ENCODE data around the gene VAPA. TPM values are rescaled to one million over a fixed set of nuclear protein-coding genes. Genes with fewer than 3 reads are reported as not detected.
"Not testable (repeated sequence)": the region's sequence is repeated elsewhere in the genome, so short reads cannot be mapped to it uniquely, and the experiment has no call there.

The VAPA gene
- polyA plus RNA-seq, 5 donors: 177 to 231 (median 213) TPM

DNA sequence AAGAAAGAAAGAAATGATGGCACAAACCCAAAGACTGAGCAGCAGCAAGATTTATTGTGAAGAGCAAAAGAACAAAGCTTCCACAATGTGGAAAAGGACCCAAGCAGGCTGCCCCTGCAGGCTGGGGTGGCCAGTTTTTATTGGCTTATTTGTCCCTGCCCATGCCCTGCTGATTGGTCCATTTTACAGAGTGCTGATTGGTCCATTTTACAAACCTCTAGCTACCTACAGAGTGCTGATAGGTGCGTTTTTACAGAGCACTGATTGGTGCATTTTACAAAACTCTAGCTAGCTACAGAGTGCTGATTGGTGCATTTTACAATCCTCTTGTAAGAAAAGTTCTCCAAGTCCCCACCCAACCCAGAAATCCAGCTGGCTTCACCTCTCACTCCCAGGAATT, 1.5 kb upstream of the VAPA start:
- DNase-seq: not testable (repeated sequence)

DNA sequence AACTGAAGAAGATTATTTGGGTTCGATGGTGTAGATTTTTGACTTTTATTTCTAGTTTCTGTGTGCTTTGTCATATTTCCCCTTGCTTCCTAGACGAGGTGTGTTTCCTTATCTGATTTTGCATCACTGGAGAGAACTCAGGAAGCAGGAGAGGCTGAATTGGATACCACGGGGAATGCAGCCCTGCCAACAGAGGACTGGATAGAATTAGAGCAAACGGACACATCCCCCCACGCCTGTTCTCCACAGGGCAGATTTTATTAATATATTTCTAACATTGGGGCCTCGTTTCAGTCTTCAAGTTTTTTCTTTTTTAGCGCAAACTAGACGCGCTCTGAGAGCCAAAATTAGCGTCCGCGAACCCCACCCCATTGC, 678 bp upstream of the VAPA start:
- DNase-seq: no peak

DNA sequence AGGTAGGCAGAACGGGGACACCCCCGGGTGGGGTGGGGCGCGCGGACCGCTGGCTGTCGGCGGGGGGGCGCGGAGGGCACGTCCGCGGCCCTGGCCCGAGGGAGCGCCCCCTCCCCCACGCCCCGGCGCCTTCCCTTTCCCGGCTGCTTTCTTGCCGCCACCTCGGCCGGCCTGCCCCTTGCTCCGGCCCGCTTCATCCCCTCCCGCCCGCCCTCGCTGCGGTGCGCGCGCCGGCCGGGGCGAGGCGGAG, 443 bp downstream of the VAPA start:
- DNase-seq: no peak

DNA sequence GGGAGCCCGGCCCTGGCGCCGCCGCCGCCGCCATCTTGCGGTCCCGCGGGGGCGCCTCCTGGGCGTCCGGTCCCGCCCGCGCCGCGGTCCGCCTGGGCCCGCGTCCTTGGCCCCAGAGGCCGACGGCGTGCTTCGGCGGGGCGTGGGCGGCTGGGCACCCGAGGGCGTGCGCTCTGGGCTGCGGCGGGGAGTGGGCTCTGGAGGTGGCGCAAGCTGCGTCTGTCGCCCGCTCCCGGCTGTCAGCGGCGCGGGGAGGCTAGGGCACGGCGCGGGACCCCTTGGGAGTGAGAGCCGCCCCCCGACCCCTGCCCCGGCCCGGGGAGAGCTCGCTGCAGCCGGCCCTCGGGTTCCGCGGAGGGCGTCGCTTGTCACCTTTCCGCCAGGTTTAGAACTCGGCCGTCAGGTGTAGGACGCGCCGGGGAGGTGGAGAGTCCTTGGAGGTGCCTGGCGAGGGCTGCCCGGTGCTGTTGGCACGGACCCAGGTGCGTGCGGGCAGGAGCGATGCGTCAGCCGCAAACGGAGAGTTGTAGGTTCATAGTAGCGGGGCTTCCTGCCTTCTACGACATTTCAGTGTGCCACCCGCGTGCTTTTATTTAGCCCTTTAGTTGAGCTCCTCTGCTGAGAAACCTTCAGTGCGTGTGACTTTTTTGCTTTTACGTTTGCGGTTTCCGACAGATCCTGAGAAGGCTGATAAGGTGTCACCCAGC, 921 bp downstream of the VAPA start:
- DNase-seq: peak; percentile 59 to 61

DNA sequence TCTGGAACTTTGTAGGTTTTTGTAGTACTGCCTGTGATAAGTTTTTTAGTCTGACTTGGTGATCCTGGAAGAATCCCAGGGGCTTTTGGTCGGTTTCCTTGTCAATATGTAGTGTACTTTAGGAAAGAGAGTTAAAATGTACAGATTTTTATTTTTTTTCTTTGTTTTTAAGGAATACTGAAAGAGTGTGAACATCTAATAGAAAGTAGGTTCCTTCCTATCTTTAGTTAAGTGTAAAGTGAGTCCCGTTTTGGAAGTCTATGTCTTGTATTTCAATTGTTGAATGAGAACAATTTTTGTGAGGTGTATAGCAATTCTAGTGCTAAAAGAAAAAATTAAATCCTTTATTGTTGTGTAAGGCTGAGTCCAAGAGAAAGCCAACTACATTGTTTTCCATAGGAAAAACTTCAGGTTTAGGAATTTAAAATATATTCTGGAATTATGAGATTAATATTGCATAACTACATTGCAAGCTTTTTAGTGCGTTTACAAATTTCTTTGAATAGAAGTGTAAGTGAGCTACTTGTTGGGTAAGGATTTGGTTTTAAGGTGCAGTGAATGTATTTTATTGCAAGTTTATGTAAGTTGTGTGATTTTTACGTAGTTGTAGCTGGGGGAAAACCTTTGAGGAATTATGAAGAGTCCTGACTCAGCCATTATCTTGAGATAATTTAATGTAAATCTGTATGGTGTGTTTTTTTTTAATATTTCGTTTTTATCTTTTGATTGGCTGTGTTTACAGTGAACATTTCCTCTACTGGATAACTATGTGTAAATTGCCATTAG, 1.7 kb downstream of the VAPA start:
- DNase-seq: peak; percentile 6 to 9

DNA sequence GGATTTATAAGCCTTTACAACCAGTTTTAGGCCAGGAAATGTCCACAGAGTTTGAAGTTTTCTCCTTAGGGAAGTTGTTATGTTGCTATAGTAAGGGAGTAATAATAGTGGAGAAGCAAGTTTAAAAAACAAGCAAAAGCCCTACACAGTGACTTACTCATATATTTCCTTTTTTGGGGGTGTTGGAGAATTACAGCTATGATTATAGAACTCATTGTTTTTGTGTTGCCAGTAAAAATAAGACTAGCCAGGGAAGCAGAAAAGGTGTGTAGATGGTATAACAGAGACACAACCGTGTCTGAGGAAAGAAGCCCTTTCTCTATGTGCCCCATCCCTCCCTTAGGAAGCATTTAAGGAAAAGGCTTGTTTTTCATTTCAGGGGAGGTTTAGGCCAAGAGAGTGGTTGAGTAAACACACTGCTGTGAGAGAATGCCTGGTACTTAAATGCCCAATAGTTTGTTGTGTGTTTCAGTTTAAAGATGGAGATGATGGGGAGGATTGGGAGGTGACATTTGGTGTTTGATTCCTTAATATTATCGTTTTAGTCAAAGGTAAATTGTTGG, 2.3 kb downstream of the VAPA start:
- no peak for DNase-seq

DNA sequence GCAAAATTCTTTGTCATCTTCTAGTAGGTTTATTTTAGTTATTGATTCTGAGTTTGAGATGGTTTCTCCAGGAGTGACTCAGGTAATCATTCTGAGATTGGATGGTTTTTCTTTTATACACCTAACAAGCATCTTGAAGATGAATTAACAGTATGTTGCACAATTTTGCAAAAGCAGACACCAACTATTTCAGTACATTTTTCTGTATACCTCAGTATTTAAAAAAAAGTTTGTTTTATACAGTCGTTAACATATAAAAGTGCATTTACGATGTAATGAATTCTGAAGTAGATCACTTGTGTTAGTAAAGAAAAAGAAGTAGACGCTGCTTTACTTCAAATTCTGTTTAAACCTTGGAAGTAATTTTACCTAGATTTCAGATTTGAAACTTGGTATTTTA, 3.0 kb downstream of the VAPA start:
- no peak for DNase-seq

DNA sequence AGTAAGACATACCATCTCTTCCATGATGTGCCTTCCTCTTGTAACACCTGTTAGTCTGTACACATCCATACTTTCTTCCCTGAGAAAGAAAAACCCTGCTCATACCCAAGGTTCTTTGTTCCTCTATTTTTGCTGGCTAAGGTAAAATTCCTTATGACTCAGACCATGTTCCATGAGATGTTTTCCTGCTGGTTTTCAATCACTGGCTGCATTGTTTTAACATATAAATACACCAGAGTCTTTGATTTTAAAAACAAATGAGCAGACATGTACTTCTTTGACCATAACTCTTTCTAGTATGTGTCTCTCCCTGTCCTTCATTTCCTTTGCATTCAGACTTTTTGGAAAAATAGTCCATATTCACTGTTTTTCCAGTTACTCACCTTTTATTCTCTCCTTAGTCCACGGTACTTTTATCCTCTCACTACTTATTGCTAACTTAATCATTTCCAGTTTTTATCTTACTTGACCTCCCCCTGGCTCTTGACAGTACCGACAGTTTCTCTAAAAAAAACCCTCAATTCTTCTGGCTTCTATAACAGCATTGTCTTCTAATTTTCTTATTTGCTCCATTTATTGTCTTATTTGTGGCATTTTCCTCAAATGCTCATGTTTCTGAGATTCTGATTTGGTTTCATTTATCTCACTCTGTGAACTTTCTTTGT, 4.3 kb downstream of the VAPA start:
- DNase-seq: no peak

DNA sequence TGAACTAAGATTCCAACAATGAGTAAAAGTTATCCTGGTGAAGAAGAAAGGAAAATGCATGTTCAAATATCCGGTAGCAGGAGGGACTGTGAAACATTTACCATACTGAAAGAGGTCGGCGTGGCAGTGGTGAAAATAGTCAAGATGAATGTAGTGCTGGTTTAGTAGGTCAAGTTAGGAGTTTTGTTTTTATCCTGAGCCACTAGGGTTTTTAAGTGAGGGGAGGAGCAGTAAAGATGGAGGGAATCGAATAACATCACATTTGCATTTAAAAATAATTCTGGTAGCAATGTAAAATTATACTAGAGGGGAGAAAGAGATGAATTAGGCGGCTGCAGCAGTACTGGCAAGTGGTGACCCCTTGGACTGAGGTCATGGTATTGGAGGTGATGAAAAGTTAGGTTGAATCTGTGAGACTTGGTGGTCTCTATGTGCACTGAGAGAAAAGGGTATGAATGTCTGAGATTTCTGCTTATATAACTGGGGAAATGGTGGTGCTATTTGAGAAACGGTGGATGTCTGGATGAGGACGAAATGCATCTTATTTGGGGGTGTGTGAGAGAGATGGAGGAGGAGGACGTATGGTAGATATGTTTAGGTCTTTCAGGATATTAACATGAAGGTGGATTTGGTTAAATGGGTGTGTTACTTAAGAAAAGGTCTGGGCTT, 5.9 kb downstream of the VAPA start:
- no peak for DNase-seq

DNA sequence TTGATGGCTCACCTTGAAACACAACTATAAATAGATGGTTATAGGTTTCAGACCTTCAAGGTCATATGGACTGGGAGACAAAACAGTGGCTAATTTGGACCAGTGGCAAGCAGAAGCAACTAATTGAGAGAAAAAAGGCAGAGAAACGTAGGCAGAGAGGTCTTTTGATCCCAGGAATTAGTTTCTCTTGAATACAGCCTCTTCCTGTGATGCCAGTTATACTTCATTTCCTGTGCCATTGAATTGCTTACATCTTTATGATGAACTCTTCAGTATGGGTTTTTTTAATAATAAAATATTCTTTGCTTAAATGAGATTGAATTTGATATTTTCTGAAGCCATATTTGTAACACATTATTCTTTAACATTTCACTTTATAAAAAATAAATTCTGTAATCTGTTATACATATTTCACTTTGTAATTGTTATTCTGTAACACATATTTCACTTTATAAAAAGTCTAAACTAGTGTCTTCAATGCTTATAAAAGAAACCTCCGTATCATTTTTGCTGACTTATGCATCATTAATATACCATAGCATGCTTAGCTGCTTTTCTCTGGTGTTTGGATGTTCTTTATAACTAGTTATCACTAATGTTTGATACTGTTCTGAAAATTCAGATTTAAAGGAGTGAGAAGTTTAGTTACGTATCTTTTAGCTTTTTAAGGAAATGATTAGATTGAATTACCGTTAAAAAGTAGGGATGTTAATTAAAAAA, 8.9 kb downstream of the VAPA start:
- DNase-seq: no peak

DNA sequence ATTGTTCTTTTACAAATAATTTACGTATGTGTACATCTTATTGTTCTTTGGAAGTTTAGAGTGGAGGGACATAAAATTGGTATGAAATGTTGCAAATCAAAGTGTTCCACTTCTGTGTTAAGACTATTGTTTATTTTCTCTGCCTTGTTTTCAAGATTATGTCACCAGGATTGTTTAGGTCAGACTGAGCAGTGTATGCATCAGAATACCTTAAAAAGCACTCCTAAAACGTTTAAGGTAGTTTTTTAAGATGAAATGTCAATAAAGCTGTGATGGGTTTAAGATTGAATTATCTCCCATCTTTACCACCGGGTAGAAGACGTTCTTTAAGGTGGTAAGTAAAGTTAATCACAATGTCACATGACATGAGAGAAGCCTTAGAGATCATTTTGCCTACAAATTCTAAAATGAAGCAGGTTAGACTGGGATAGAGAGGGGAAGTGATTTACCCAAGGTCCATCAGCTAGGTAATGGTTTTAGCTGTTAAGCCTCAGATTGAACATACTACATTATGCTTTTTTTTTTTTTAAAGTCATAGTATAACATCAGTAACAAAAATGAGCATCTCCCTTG, 10.6 kb downstream of the VAPA start:
- no peak for DNase-seq

DNA sequence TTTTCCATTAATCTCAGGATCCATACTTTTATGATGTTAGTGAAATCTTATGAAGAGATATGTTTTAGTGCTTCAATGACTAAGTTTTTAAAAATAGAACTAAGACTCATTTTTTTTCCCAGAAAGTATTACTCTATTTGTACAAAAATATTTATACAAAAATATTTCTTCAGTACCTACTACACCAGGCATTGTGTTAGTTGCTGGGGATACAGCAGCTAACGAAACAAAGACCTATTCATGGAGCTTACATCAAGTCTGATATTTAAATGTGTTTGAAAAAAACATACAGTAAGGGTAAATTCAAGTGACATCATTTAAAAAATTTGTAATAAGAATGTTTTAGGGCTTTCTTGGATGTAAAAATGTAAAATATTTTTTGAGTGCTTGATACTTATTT, 11.6 kb downstream of the VAPA start:
- no peak for DNase-seq

DNA sequence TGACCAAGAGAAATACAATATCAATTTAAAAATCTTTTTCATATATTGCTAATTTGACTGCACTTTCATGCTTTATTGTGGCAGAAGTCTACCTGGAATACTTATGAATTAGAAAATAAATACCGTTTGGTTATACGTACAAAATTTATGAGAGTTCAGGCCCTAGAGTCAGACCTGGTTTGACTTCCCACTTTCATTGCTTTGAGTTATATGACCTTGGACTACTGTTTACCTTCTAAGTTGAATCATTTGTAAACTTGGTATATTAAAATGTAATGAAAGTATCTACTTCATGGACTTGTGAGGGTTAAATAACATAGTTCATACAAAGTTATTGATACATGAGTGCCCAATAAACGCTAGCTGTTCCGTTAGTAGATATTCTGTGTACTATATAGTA, 12.0 kb downstream of the VAPA start:
- no peak for DNase-seq

DNA sequence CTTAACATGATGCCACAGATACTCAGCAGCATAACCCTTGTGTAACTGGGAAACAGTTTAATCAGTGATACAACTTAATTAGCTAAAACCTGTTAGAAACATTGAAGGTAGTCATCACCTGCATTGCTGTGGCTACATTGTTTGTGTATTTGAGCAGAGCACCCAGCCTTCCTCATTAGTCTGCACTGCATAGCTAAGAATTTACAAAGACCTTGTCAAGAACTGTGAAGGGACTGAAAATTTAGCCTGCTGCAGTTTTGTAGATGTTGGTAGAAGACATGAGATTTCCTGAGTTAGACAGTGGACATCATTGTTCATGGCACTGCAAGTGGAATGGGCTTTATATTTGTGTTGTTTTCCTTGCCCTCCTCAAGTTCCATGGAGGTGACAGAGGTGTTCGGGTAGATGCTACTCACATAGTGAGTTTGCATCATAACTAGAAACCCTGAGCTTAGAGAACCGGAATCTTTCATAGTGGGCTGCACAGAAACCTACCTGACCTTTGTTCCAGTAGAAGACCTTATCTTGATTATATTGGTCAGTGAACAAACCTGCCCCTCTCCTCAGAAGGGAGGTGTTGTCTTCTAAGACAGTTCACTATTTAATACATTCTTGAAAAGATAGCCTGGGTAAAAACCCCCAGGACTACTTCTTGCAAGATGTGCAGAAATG, 12.5 kb downstream of the VAPA start:
- no peak for DNase-seq

DNA sequence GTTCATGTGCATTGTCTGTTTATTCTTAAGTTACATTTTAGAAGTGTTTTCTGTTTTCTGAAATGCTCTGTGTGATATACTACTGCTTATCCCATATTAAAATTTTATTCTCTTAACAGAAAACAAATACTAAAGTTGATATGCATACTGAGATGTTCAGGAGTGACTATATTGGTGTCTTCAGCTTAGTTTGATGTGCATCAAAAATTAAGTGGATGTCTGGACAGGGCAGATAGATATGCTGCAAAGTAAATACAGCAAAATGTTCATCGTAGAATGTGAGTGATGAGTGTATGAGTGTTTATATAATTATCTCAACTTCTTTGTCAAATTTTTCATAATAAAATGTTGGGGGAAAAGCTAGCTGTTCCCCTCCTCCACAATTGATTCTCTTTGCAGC, 13.2 kb downstream of the VAPA start:
- DNase-seq: no peak

DNA sequence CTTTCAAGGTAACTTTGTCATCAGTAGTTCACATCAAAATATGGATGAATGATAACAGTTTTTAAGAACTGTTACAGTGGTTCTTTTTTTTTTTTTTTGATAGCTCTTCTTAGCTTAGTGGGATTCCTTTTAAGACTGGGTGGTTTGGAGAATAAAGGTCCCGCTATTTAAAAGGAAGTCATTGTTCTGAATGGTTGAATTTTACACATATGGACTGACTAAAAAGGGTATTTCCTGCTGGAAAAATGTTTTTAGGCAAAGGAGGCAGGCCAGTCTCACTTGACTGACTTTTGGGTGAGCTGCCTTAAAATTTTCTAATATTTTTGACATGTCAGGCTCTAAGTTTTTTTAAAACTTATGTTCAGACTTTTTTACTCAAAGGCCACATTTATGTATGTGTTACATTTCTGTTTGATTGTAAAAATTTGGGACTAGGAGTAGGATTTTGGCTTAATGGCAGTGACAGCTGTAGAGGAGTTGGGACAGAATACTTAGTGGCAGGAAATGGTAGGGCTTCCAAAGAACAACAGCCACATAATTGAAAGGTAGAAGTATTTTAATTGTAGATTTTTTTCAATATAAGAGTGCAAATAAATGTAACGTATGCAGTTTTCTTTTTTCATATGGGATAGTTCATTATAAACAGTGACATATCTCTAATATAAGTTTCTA, 13.7 kb downstream of the VAPA start:
- DNase-seq: no peak

DNA sequence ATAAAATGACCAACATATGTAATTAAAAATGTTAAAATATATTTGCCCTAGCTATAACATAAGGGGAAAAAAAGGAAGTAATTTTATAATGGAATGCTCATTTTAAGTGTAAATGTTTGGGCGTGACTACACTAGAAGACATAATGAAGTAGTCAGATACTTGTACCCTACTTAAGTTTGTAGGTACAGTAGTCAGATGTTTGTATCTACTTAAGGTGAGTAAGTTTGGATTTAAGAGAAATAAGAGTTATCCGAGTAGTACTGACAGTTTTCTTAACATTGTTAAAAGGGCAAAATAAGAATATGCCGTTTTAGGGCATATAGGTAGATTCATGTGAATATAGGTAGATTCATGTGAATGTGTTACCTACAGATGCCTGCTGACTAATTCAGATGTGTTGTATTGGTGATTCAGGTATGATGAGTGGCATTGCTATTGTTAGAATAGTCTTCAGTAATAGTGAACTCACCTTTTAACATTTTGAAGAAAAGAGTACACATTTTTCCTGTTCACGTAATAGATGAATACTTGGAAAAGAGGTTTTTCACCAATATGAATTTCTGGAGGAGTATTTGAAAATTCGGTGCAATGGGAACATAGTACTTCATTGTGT, 14.9 kb downstream of the VAPA start:
- no peak for DNase-seq

DNA sequence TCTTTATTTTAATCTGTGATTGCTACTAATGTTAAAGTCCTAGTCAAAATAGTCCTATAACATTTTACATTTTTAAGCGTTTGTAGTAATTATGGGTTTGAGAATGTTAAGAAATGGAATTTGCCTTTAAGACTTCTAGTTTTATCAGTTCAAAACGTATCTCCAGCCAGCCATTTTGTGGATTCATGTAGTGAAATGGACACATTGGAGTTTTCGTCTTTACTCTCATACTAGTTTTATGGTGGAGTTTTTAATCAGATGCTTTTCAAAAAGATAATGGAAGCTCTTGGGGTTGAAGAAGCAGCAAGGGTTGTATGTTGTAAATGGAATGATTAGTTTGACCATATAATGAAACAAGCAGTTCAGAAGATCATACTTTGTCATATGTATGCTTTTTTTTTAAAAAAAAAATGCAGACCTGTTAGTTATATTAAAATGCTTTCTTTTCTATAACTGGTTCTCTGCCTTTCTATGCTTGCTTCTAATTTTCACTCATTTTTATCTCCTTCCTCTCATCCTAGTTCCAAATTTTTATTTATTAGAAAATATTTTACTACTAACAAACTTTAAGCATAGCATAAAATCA, 16.6 kb downstream of the VAPA start:
- no peak for DNase-seq

DNA sequence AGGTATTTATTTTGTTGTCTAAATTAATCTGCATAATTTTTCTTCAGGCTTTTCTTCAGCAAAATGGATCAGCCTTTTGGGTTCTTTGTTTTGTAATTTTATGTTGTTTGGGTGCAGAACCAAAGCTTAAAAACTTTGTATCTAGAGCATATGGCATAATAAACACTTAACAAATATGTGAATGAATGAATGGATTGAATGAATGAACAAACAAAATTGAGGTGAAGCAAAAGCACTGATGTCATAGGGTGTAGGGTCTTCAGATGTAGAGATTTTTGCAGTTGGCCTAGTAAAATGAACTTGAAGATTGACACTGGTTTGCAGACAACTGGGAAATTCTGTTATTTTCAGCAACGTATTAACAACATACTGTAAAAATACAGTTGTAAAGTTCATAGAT, 17.3 kb downstream of the VAPA start:
- no peak for DNase-seq
